Astrocyte (in vitro differentiated cells and primary cell): ENCODE results near the gene ACKR4. TPM values are rescaled to one million over a fixed set of nuclear protein-coding genes. Genes with fewer than 3 reads are reported as not detected.

Source experiments
- DNase-seq: peaks from one replicate; pipeline ENCODE4 v3.0.0-alpha.2; 2010; ENCODE audit warnings: low read depth
- FAIRE-seq: peaks from 2 replicates; lab custom pipeline; 2011; peaks lifted over from hg19 to GRCh38; lab: Jason Lieb, UNC
- H2AFZ ChIP-seq: 2 replicates; pipeline ENCODE4 v1.6.0; 2012; ENCODE audit warnings: low read depth, low read length, inconsistent platforms
- H3K27ac ChIP-seq: 2 replicates; pipeline ENCODE4 v1.5.1; 2011; ENCODE audit warnings: low read depth, low read length, inconsistent platforms
- H3K27me3 ChIP-seq: 2 replicates; pipeline ENCODE4 v1.6.0; 2011; ENCODE audit warnings: low read length, inconsistent platforms; ENCODE audit not compliant: insufficient read depth
- H3K36me3 ChIP-seq: 2 replicates; pipeline ENCODE4 v1.5.1; 2011; ENCODE audit warnings: low read length, inconsistent platforms; ENCODE audit not compliant: insufficient read depth
- H3K4me1 ChIP-seq: 2 replicates; pipeline ENCODE4 v1.5.1; 2011; ENCODE audit warnings: low read length, inconsistent platforms; ENCODE audit not compliant: insufficient read depth
- H3K4me2 ChIP-seq: 2 replicates; pipeline ENCODE4 v1.6.0; 2012; ENCODE audit warnings: low read length, inconsistent platforms
- H3K4me3 ChIP-seq: 2 replicates; pipeline ENCODE4 v1.5.1; 2011; ENCODE audit warnings: low read depth, mild to moderate bottlenecking, low read length, inconsistent platforms; ENCODE audit not compliant: insufficient read depth
- H3K79me2 ChIP-seq: 2 replicates; pipeline ENCODE4 v1.6.0; 2012; ENCODE audit warnings: mild to moderate bottlenecking, low read length, inconsistent platforms; ENCODE audit not compliant: insufficient read depth
- H3K9ac ChIP-seq: 2 replicates; pipeline ENCODE4 v1.6.0; 2012; ENCODE audit warnings: mild to moderate bottlenecking, low read length, inconsistent platforms
- H3K9me3 ChIP-seq: 2 replicates; pipeline ENCODE4 v1.5.1; 2012; ENCODE audit warnings: low read depth, mild to moderate bottlenecking, low read length, inconsistent platforms; ENCODE audit not compliant: insufficient read depth
- H4K20me1 ChIP-seq: 2 replicates; pipeline ENCODE4 v1.6.0; 2012; ENCODE audit warnings: low read length, inconsistent platforms; ENCODE audit not compliant: insufficient read depth
- H3K27ac Mint-ChIP-seq: one replicate; pipeline ENCODE4 v1.8.0; 2021; ENCODE audit warnings: mild to moderate bottlenecking, mixed read lengths; ENCODE audit not compliant: unreplicated experiment
- H3K27me3 Mint-ChIP-seq: one replicate; pipeline ENCODE4 v1.8.0; 2021; ENCODE audit warnings: low read depth, mixed read lengths; ENCODE audit not compliant: unreplicated experiment
- H3K36me3 Mint-ChIP-seq: one replicate; pipeline ENCODE4 v1.8.0; 2021; ENCODE audit warnings: low read depth, mixed read lengths; ENCODE audit not compliant: unreplicated experiment
- H3K4me1 Mint-ChIP-seq: one replicate; pipeline ENCODE4 v1.8.0; 2021; ENCODE audit warnings: low read depth, mixed read lengths; ENCODE audit not compliant: unreplicated experiment
- H3K4me3 Mint-ChIP-seq: one replicate; pipeline ENCODE4 v1.8.0; 2021; ENCODE audit warnings: mild to moderate bottlenecking, moderate library complexity, mixed read lengths; ENCODE audit not compliant: unreplicated experiment
- H3K9me3 Mint-ChIP-seq: one replicate; pipeline ENCODE4 v1.8.0; 2021; ENCODE audit warnings: mild to moderate bottlenecking, mixed read lengths; ENCODE audit not compliant: unreplicated experiment
- EZH2 ChIP-seq: IDR thresholded peaks from 2 replicates; pipeline ENCODE4 v1.6.1; 2012; ENCODE audit warnings: mild to moderate bottlenecking, low read length, inconsistent platforms; ENCODE audit not compliant: insufficient read depth
- total RNA-seq: library from RNA; stranded (reverse); gene quantifications from 2 replicates; pipeline ENCODE4 v1.2.1, GENCODE V29; 2021
- TF ChIP-seq, protein P1 (sequence below): IDR thresholded peaks from 2 replicates; pipeline ENCODE4 v1.5.1; 2011; ENCODE audit warnings: low read depth, mild to moderate bottlenecking, inconsistent platforms, low read length, moderate library complexity; ENCODE audit not compliant: insufficient read depth

ACKR4 gene
- total RNA-seq, 1 donor from 2014 or later, result not detected

DNA sequence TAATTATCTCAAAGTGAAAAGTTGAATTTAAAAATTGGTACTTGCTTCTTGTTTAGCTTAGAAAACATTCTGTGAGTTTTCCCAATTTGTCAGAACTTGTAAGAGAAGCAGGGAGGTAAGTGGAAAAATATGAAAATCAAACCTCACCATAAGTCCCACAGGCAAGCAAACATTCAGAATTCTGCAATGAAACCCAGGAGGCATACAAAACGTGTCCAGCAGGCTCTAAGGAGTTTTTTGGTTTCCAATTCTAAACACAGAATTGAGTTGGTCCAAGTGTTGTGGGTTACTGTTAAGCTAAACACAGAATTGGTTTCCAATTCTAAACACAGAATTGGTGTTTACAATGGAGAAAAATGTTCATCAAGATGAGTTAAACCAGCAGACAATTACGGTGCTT lies 27.1 kb upstream of the ACKR4 start:
- Histone ChIP-seq H4K20me1 (no peaks in the 10 kb centered on the region), H3K4me3 (no peak overlapping the region), H3K27ac (no peak overlapping the region), H3K9ac (no peak overlapping the region), H3K36me3 (no peaks in the 10 kb centered on the region), H3K27me3 (no peaks in the 10 kb centered on the region), H3K79me2 (no peaks in the 10 kb centered on the region), H3K4me1 (no peaks in the 10 kb centered on the region), H3K9me3 (no peaks in the 10 kb centered on the region), H2AFZ (no peak overlapping the region), H3K4me2 (no peak overlapping the region)
- Mint-ChIP-seq H3K27me3 (no peaks in the 10 kb centered on the region), H3K36me3 (peaks cover 4% of the 10 kb centered on the region), H3K27ac (no peak overlapping the region), H3K4me1 (peaks cover 5% of the 10 kb centered on the region), H3K4me3 (no peak overlapping the region), H3K9me3 (peaks cover 6% of the 10 kb centered on the region)
- FAIRE-seq (no peak), DNase-seq (no peak)
- TF ChIP-seq, protein P1, sequence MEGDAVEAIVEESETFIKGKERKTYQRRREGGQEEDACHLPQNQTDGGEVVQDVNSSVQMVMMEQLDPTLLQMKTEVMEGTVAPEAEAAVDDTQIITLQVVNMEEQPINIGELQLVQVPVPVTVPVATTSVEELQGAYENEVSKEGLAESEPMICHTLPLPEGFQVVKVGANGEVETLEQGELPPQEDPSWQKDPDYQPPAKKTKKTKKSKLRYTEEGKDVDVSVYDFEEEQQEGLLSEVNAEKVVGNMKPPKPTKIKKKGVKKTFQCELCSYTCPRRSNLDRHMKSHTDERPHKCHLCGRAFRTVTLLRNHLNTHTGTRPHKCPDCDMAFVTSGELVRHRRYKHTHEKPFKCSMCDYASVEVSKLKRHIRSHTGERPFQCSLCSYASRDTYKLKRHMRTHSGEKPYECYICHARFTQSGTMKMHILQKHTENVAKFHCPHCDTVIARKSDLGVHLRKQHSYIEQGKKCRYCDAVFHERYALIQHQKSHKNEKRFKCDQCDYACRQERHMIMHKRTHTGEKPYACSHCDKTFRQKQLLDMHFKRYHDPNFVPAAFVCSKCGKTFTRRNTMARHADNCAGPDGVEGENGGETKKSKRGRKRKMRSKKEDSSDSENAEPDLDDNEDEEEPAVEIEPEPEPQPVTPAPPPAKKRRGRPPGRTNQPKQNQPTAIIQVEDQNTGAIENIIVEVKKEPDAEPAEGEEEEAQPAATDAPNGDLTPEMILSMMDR, result no peak
- TF ChIP-seq EZH2, result no peak

DNA sequence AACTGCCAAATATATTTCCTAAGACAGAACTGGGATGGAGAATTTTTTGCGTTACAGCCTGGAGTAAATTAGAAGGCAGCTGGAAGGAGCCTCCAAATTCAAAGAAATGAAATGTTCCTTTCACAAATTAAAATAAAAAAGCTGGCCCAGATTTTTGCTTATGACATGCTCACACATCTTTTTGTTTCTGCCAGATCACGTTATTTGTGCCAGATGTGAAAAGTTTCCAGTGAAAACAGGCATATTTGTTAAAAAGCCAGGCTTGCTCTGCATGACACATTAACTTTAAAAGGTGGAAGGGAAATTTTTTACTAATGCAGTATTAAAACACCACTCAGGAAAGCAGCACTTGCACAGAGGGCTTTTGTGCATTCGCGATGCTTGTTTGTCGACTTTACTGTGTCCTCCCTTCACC lies 23.3 kb upstream of the ACKR4 start:
- H3K9ac ChIP-seq, result no peak overlapping the region
- H3K9me3 ChIP-seq, result no peaks in the 10 kb centered on the region
- H3K27ac Mint-ChIP-seq, result no peak overlapping the region
- H3K36me3 Mint-ChIP-seq, result peaks cover 6% of the 10 kb centered on the region
- no peak for TF ChIP-seq EZH2
- TF ChIP-seq, protein P1, result no peak
- no peaks in the 10 kb centered on the region for H3K4me1 ChIP-seq
- H3K4me1 Mint-ChIP-seq, result peaks cover 5% of the 10 kb centered on the region
- no peaks in the 10 kb centered on the region for H3K79me2 ChIP-seq
- FAIRE-seq (no peak), DNase-seq (no peak)
- H3K4me3 ChIP-seq, result no peak overlapping the region
- no peak overlapping the region for H2AFZ ChIP-seq
- H3K9me3 Mint-ChIP-seq, result peaks cover 6% of the 10 kb centered on the region
- H3K27ac ChIP-seq, result no peak overlapping the region
- H3K27me3 ChIP-seq, result no peaks in the 10 kb centered on the region
- H3K27me3 Mint-ChIP-seq, result no peaks in the 10 kb centered on the region
- H4K20me1 ChIP-seq, result no peaks in the 10 kb centered on the region
- no peak overlapping the region for H3K4me2 ChIP-seq
- H3K4me3 Mint-ChIP-seq, result no peak overlapping the region
- no peaks in the 10 kb centered on the region for H3K36me3 ChIP-seq

DNA sequence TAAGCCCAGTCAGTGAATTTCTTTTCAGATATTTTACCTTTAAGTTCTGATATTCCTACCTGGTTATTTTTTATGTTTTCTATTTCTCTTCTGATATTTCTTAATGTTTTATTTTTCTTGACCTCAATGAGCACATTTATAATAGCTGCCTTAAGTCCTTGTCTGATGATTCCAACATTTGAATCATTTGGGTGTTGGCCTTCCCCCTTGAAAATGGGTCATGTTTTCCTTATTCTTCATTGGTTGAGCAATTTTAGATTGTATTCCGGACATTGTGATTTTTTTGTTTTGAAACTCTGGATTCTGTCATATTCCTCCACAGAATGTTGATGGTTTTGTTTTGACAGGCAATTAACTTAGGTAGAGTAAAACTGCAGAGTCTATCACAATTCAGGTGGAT lies 9.7 kb upstream of the ACKR4 start:
- Histone ChIP-seq H2AFZ (no peak overlapping the region), H3K27ac (no peak overlapping the region), H3K79me2 (no peaks in the 10 kb centered on the region), H3K9me3 (no peaks in the 10 kb centered on the region), H4K20me1 (no peaks in the 10 kb centered on the region), H3K4me2 (no peak overlapping the region), H3K4me1 (no peaks in the 10 kb centered on the region), H3K4me3 (no peak overlapping the region), H3K27me3 (no peaks in the 10 kb centered on the region), H3K36me3 (no peaks in the 10 kb centered on the region), H3K9ac (no peak overlapping the region)
- no peak for FAIRE-seq
- peaks cover 2% of the 10 kb centered on the region for H3K9me3 Mint-ChIP-seq
- H3K27ac Mint-ChIP-seq, result no peak overlapping the region
- H3K36me3 Mint-ChIP-seq, result peaks cover 5% of the 10 kb centered on the region
- no peak overlapping the region for H3K4me3 Mint-ChIP-seq
- H3K27me3 Mint-ChIP-seq, result no peaks in the 10 kb centered on the region
- no peaks in the 10 kb centered on the region for H3K4me1 Mint-ChIP-seq
- TF ChIP-seq, protein P1, result no peak
- no peak for DNase-seq
